GM19023 (cell line): ENCODE results near the gene GPSM1.
"Not testable (repeated sequence)": the region's sequence is repeated elsewhere in the genome, so short reads cannot be mapped to it uniquely, and the experiment has no call there.

Experiments used
- ATAC-seq: cut with Tn5 transposase; IDR thresholded peaks from one replicate; pipeline ENCODE4 v1.9.1; 2021; ENCODE audit warnings: mild to moderate bottlenecking, moderate library complexity; ENCODE audit not compliant: unreplicated experiment

GPSM1 gene

GRCh38 chr9:136393531-136393930, 66.2 kb downstream of the GPSM1 start:
- ATAC-seq, result no peak

GRCh38 chr9:136394312-136395019, 67.1 kb downstream of the GPSM1 start:
- no peak for ATAC-seq

DNA sequence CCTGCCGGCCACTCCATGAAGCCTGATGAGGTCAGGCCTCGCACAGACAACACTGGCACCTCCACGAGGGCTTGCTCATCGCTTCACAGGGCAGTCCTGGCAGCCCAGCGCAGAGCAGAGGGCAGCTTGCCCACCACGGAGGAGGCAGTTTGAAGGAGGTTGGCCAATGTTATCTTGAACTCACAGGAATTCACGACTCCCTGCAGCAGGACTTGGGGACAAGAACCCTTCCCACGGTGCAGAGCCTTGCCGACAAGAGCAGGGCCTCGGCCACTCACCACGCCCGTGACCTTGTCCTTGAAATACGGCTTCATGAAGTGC, 67.6 kb downstream of the GPSM1 start:
- no peak for ATAC-seq

DNA sequence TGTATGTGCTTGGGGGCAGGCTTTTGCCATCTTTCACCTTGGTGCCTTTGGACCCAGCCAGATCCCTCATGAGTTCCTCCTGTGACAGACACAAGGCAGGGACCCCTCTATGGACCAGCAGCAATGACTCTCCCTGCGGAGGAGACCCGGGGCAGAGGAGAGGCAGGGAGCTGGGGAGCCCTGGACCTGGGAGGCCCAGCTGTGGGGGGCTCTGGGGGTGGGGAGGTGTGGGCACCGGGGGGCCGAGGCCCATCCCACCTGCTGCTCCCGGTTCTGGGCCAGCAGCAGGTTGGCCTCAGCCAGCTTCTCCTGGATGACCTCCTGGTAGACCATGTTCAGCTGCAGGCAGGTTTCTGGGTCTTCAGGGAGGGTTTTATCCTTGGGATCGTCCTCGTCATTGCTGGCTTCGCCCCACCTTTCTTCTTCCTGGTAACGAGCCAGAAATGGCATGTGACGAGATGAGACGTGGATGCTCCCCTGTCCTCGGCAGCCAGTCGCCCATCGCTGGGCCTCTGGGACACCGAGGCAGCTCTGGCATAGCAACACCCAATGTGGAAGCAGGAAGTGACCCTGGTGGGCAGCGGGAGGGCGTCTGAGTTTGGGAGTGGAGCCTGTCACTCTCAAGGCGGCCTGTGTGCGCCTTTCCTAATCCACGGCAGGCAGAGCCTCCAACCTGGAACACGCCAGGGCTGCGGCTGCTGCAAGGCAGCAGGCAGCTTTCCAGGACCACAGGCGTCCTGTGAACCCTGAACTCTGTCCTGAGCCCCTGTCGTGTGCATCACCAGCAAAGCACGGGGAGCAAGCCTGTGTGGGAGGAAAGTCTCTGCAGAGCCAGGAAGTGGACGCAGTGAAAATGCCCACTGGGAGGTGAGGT, 68.2 kb downstream of the GPSM1 start:
- ATAC-seq, result no peak

DNA sequence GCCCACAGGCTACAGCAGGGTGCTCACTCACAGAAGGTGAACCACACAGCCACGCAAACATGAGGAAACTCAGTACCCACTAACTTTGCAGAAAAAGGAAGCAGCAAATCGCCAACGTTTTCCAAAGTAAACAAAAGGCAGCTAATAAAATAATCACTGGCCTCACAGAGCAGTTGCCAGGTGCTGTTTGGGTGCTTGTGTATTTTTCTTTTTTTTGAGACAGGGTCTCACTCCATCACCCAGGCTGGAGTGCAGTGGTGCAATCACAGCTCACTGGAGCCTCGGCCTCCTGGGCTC, 68.8 kb downstream of the GPSM1 start:
- ATAC-seq, result no peak

DNA sequence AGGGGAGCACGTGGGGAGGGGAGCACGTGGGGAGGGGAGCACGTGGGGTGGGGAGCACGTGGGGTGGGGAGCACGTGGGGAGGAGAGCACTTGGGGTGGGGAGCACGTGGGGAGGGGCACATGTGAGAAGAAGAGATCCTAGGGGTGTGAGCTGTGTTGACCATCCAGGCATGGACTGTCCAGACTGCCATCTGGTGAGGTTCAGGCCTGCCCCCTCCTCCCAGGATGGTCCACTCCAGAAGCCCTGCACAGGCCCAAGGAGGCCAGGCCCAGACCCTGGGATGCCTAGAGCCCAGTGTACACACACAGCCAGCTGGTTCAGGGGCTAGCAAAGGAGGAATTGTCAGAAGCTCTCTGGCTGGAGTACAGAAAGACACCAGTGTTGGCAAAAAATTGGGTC, 70.3 kb downstream of the GPSM1 start:
- no peak for ATAC-seq

DNA sequence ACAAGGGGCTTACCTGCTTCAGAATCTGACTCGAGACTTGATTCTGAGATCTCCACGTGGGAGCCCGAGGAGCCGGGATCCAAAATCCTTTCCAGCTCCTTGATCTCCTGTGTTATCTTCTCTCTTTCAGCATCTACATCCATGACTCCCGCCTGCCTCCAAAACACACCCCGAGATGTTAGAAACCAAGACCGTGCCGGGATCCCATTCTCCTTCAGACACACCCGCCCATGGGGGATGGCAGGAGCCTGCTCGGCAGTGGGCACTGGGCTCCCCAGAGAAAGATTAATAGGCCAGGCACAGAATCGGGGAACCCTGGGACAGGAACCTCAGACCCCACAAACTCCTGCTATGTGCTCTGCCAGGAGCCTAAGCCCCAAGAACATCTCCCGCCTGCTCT, 70.9 kb downstream of the GPSM1 start:
- ATAC-seq, result no peak

DNA sequence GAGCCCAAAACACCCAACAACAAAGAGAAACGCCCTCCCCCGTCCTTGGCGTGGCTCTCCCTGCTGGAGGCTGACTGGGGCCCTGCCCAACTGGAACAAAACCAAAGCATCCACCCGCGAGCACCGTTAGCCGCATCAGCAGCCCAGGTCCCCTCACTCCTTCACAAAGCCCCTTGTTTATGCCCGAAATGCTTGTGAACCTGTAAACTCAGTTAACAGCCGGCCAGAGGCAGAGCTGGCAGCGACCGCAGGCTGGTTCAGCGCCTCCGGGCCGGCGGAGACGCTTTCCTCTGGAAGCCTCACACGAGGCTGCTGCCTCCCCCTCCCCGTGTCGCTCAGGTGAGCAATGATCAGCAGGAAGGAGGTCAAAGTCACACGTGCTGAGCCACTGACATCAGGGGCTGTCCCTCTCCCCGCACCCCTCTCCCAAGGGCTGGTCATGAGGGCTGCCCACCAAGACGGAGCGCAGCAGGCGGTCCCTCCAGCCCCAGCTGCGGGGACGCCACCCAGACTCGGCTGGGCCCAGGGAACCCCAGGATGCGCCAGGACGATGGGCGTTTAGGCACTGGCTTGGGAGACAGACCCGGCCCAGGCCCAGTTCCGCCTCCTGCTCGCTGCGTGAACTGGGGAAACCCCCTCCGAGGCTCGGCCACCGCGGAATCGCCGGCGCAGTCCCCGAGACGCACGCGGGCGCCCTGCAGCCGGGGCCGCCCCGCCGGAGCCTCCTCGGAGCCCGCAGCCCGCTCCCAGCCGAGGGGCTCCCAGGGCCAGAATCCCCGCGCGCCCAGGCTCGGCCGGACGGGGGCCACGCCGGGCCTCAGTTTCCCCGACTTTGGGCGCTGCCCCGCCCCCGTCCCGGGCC, 72.1 kb downstream of the GPSM1 start:
- ATAC-seq, result no peak

GRCh38 chr9:136400038-136400834, 72.9 kb downstream of the GPSM1 start, which contains the start of gene SNAPC4:
SNAPC4 (minus strand) TSS chr9:136400170; CDS start chr9:136398428, 1,742 bp downstream.
- ATAC-seq, result peak; percentile 61

DNA sequence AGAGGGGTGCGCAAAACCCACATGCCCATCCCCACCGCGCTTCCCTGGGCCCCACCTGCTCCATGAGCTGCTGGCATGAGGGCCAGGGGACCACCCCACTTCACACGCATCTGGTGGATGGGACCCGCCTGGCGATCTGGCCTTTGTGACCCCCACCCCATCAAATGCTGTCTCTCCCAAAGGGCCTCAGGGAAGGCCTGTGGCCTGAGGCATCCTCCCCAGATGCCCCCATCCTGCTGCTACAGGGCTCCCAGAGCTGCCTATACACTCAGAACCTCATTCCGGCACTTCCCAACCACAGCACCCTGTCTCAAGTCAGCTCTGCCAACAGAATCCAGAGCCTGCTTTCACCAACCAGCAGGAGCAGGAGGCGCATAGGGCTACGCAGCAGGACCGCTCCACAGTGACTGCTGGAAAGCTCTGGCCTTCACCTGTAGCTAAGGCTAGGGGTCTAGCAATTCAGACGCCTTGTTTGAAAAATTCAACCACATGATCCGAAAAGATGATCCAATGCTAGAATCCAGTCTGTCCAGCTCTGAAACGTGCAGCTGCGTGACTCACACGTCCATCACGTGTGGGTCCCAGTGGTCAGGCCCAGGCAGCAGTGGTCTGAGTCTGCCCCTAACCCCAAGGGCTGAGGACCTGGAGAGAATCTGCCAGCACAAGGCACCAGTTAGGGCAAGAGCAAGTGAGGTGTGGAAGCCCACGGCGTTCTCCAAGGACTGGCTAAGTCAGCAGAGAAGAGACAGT, 74.0 kb downstream of the GPSM1 start:
- ATAC-seq, result no peak

DNA sequence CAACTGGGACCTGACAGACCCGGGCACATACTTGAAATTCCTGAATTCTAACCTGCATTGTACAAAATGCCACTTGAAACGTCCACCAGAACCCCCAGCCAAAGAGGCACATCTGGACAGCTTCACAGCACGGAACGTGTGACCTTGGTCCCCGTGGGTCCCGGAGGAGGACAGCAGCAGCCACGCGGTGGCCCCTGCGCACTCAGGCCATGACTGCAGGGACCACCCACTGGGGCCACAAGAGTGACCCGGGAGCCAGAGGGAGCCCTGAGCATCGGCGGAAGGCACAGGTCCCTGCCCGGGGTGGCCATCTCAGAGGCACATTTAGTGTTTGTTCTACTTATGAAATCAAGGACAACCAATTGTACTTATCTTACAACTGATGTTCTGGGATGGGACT, 74.7 kb downstream of the GPSM1 start:
- no peak for ATAC-seq

- ATAC-seq, result peak; percentile 40
These were observed 76.2 kb downstream of the GPSM1 start for GRCh38 chr9:136403538-136403914.

DNA sequence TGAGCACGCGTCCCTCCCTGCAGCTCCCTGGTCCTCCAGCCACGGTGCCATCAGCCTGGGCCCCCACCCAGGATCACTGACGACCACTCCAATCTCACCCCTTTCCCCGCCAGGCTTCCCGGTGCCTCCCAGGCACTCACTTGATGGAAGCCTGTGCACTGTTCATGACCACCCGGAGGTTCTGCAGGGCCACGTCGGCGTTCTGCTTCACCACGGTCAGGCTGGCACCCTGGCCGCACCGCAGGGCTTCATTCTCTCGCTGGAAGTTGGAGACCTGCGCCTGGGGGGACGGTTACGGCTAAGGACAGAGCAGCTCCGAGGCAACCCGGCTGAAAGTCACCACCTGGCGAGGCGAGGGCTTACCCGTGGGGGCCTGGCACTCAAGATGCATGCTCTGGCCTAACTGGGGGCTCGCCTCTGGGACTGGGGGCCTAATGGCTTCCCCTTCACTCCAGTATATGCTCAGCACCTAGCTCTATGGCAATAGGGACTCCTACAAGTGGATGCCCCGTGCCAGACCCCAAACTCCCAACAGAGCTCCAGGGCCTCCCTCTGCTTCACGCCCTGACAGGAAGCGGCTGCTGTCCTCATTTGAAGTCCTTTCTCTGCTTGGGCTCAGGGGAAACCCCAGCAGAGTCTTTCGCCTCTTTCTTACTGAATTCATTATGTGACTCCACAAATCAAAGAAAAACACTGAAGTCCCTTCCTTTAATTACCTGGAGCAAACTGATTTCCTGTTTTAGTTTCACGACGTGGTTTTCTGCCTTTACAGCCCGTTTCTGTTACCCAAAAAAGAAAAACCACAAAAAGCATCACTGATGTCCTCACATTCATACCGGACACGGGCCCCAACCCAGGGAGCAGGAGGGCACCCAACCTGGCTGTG, 76.8 kb downstream of the GPSM1 start:
- no peak for ATAC-seq

DNA sequence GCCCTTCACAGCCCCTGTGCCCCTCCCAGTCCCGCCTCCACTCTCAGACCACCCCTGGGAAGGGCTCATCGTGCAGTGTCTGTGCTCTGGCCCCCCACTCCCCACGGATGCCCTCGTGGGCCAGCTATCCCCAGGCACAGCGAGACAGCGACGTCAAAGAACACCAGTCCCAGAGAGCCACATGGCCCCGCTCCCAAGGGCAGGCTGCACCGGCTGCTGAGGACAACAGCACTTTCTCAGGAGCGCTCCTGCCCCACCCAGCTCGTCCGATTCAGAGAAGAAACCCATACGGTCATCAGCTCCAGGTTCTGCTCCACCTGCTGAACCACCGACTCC, 77.4 kb downstream of the GPSM1 start:
- no peak for ATAC-seq

DNA sequence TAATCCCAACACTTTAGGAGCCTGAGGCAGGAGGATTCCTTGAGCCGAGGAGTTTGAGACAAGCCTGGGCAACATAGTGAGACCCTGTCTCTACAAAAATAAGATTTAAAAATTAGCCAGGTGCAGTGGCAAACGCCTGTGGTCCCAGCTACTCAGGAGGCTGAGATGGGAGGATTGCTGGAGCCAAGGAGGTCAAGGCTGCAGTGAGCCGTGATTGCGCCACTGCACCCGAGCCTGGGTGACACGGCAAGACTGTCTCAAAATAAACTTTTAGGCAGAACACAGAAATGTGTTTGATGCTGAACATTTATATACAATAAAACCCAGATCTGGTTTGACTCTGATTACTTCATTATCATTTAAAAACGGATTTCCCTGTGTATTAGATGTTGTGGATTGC, 78.1 kb downstream of the GPSM1 start:
- ATAC-seq, result no peak

DNA sequence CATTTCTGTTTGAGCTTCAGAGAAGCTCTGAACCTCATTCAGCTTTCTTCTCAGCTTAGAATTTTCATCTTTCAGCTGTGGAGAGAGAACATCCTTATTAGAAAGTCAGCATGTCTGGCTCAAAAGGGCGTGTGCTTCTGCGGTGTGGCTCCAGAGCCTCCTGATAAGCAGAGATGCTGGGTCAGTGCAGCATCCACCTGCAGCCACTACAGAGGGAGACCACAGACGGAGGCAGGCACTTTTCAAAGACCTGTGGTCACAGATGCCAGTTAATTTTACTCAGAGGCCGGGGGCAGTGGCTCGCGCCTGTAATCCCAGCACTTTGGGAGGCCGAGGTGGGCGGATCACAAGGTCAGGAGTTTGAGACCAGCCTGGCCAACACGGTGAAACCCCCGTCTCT, 78.6 kb downstream of the GPSM1 start:
- not testable (repeated sequence) for ATAC-seq

GRCh38 chr9:136407061-136407460, 79.7 kb downstream of the GPSM1 start:
- ATAC-seq, result not testable (repeated sequence)

GRCh38 chr9:136407911-136408310, 80.6 kb downstream of the GPSM1 start:
- no peak for ATAC-seq
